Epithelial cell of proximal tubule (primary cell): ENCODE data around the gene ADAMTS14. TPM values are rescaled to one million over a fixed set of nuclear protein-coding genes. Genes with fewer than 3 reads are reported as not detected.
"Not testable (repeated sequence)": the region's sequence is repeated elsewhere in the genome, so short reads cannot be mapped to it uniquely, and the experiment has no call there.

ENCODE experiments used
- DNase-seq: peaks from one replicate; pipeline ENCODE4 v3.0.0-alpha.2; 2011; ENCODE audit warnings: low read depth
- H3K4me3 ChIP-seq: 2 replicates; pipeline ENCODE4 v1.5.1; 2011; ENCODE audit warnings: low read depth, mild to moderate bottlenecking, low read length
- CTCF ChIP-seq: conservative IDR thresholded peaks from 2 replicates; pipeline ENCODE4 v1.5.1; 2012; ENCODE audit warnings: low read depth, mild to moderate bottlenecking, low read length
- total RNA-seq: library from RNA; depleted of rRNA; stranded (reverse); fragments of >200 nt; gene quantifications from 2 replicates; pipeline ENCODE4 v1.2.3, GENCODE V29; 2015

ADAMTS14 gene
- total RNA-seq, 1 donor from 2014 or later: 1.3 TPM

GRCh38 chr10:70660722-70661121, 11.6 kb upstream of the ADAMTS14 start:
- DNase-seq: no peak
- H3K4me3 ChIP-seq: no peak overlapping the region
- TF ChIP-seq CTCF: no peak

- no peak for DNase-seq
- TF ChIP-seq CTCF: no peak
- H3K4me3 ChIP-seq: no peak overlapping the region
Observed at GRCh38 chr10:70661623-70662361, 10.5 kb upstream of the ADAMTS14 start.

- TF ChIP-seq CTCF: no peak
- DNase-seq: no peak
- no peak overlapping the region for H3K4me3 ChIP-seq
Observed at GRCh38 chr10:70662362-70663220, 9.7 kb upstream of the ADAMTS14 start.

DNA sequence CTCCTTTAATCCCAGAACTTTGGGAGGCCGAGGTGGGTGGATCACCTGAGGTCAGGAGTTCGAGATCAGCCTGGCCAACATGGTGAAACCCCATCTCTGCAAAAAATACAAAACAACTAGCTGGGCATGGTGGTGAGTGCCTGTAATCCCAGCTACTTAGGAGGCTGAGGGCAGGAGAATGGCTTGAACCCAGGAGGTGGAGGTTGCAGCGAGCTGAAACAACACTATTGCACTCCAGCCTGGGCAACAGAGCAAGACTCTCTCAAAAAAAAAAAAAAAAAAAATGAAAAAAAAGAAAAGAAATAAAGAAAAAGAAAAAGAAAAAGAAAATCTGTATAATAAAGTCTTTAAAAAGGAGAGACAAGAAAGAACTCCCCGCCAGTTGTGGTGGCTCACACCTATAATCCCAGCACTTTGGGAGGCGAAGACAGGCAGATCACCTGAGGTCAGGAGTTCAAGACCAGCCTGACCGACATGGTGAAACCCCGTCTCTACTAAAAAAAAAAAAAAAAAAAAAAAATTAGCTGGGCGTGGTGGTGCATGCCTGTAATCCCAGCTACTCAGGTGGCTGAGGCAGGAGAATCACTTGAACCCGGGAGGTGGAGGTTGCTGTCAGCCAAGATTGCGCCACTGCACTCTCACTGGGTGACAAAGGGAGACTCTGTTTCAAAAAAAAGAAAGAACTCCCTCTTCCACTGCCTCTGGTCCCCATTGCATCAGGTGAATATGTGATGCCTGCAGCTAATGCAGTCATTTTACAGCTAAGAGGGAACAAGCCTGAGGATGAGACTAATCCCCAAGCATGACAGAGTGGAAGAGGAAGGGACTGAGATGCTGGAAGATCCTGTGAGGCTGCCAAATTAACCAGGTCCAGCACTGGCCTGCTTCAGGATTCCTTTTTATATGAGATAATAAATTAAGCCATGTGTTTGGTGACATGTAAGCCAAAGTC, 8.6 kb upstream of the ADAMTS14 start:
- DNase-seq, H3K4me3 ChIP-seq: not testable (repeated sequence)

DNA sequence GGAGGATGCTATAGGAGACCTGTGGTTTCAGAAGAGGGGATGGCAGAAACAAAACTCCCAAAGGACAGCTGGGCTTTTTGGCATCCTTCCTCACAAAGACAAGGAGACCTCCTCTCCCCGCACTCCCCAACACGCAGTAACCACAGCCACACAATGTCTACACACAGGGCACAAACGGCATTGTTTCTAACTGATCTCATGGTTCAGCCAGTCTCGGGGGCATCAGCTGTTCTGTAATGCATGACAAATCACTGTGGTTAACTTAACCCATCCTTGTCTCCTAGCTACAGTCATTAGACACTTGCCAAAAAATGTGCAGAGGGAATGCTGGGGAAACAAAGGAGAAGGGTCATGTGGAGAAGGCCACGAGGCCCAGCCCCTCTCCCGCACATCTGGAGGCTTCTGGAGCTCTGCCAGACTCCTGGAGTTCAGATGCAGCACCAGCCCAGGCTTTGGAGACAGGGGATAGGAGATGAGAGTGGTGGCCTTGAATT, 7.6 kb upstream of the ADAMTS14 start:
- peak; percentile 97 for DNase-seq
- TF ChIP-seq CTCF: no peak
- H3K4me3 ChIP-seq: no peak overlapping the region

DNA sequence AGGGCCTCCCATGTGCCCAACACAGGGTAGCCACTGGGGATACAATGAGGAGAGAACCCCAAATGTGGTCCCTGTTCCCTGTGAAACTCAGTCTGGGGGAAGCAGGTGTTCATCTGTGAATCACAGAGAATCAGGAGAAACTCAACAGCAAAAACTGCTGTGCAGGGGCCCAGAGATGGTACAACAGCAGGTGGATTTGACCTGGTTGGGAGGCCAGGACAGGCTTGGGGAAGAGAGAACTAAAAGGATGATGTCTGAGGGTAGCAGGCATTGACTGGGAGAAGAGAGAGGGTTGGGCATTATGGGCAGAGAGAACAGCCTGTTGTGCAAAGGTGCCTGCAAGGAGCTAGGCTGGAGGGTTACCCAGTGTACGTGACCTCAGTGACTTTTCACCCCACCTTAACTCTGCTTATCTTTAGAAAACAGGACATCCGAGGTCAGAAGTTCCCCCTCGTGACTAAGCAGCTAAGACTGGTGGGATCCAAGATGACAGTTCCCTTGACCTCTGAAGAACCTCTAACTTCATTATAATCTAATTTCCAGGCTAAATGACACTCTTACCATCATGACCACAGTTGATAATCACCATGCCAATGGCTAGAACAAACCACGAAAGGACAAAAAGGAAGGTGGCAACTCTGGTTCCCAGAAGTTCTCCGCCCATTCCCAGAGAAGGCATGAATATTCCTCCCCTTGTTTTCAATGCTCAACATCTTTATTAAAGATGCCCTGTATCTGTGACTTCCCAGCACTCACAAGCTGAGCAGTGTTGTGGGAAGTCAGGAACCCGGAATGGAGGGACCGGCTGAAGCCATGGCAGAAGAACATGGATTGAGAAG, 5.1 kb upstream of the ADAMTS14 start:
- H3K4me3 ChIP-seq: no peak overlapping the region
- no peak for TF ChIP-seq CTCF
- DNase-seq: no peak

GRCh38 chr10:70667818-70668217, 4.5 kb upstream of the ADAMTS14 start:
- DNase-seq, H3K4me3 ChIP-seq: not testable (repeated sequence)
